MM.1S (cell line): ENCODE results near the gene TRNP1.
"Not testable (repeated sequence)": the region's sequence is repeated elsewhere in the genome, so short reads cannot be mapped to it uniquely, and the experiment has no call there.

Source experiments
- DNase-seq: peaks from one replicate; pipeline ENCODE4 v3.0.0-alpha.2; 2015
- H2AFZ ChIP-seq: fragments of 300-600 bp; sonication (generic); 2 replicates; pipeline ENCODE4 v1.6.0; 2016; ENCODE audit warnings: antibody characterized with exemption, low read length
- H3F3A ChIP-seq: fragments of 300-600 bp; sonication (generic); 2 replicates; pipeline ENCODE4 v1.6.1; 2016; ENCODE audit warnings: mild to moderate bottlenecking, antibody characterized with exemption, low read length, moderate library complexity, mixed read lengths; ENCODE audit not compliant: insufficient read depth
- H3K27ac ChIP-seq: fragments of 300-600 bp; sonication (generic); 2 replicates; pipeline ENCODE4 v1.5.1; 2016; ENCODE audit warnings: mild to moderate bottlenecking, low read length
- H3K27me3 ChIP-seq: fragments of 300-600 bp; sonication (generic); replicated peaks from 2 replicates; pipeline ENCODE4 v1.6.0; 2016; ENCODE audit warnings: low read length; ENCODE audit not compliant: insufficient read depth
- H3K36me3 ChIP-seq: fragments of 300-600 bp; sonication (generic); replicated peaks from 2 replicates; pipeline ENCODE4 v1.6.1; 2016; ENCODE audit warnings: mild to moderate bottlenecking, low read length, mixed read lengths; ENCODE audit not compliant: insufficient read depth
- H3K4me1 ChIP-seq: fragments of 300-600 bp; sonication (generic); 2 replicates; pipeline ENCODE4 v1.6.1; 2016; ENCODE audit warnings: low read length, mixed read lengths
- H3K4me2 ChIP-seq: fragments of 300-600 bp; sonication (generic); 2 replicates; pipeline ENCODE4 v1.6.0; 2016; ENCODE audit warnings: low read depth, low read length
- H3K4me3 ChIP-seq: fragments of 300-600 bp; sonication (generic); 2 replicates; pipeline ENCODE4 v1.5.1; 2016; ENCODE audit warnings: low read length, mixed read lengths
- H3K79me2 ChIP-seq: fragments of 300-600 bp; sonication (generic); 2 replicates; pipeline ENCODE4 v1.6.1; 2016; ENCODE audit warnings: mixed run types, low read length, mixed read lengths
- H3K9ac ChIP-seq: fragments of 300-600 bp; sonication (generic); 2 replicates; pipeline ENCODE4 v1.6.1; 2016; ENCODE audit warnings: low read length, mixed read lengths
- H3K9me2 ChIP-seq: fragments of 300-600 bp; sonication (generic); replicated peaks from 2 replicates; pipeline ENCODE4 v1.6.1; 2016; ENCODE audit warnings: mild to moderate bottlenecking, low read length, mixed read lengths; ENCODE audit not compliant: insufficient read depth
- H3K9me3 ChIP-seq: fragments of 300-600 bp; sonication (generic); replicated peaks from 2 replicates; pipeline ENCODE4 v1.6.1; 2016; ENCODE audit warnings: mild to moderate bottlenecking, low read length, mixed read lengths; ENCODE audit not compliant: insufficient read depth
- H4K20me1 ChIP-seq: fragments of 300-600 bp; sonication (generic); 2 replicates; pipeline ENCODE4 v1.6.1; 2016; ENCODE audit warnings: mild to moderate bottlenecking, low read length, moderate library complexity, mixed read lengths; ENCODE audit not compliant: insufficient read depth
- CTCF ChIP-seq: fragments of 300-600 bp; sonication (generic); IDR thresholded peaks from 2 replicates; pipeline ENCODE4 v1.5.1; 2016; ENCODE audit warnings: antibody characterized with exemption, low read length, mixed read lengths
- EZH2 ChIP-seq: fragments of 300-600 bp; sonication (generic); optimal IDR thresholded peaks from 2 replicates; pipeline ENCODE3; 2017; ENCODE audit warnings: low read depth, mild to moderate bottlenecking, antibody characterized with exemption, low read length, mixed read lengths
- EZH2phosphoT487 ChIP-seq: fragments of 300-600 bp; sonication (generic); IDR thresholded peaks from 2 replicates; pipeline ENCODE4 v1.6.1; 2018; ENCODE audit warnings: antibody characterized with exemption, low read length

The TRNP1 gene

GRCh38 chr1:26983863-26984262, 9.6 kb upstream of the TRNP1 start:
- Histone ChIP-seq H2AFZ (no peak overlapping the region), H3K4me3 (no peak overlapping the region), H3K27ac (no peak overlapping the region), H3K9ac (no peak overlapping the region), H3K4me2 (no peak overlapping the region), H3K9me2 (no peaks in the 10 kb centered on the region), H3K27me3 (no peaks in the 10 kb centered on the region), H3K4me1 (peaks cover 9% of the 10 kb centered on the region), H3K36me3 (no peaks in the 10 kb centered on the region), H3F3A (0 out of 2 replicates have a peak, but pooled peaks cover 4% of the 10 kb centered on the region), H4K20me1 (no peaks in the 10 kb centered on the region), H3K79me2 (no peaks in the 10 kb centered on the region), H3K9me3 (no peaks in the 10 kb centered on the region)
- TF ChIP-seq EZH2phosphoT487 (no peak), CTCF (no peak), EZH2 (no peak)
- no peak for DNase-seq

GRCh38 chr1:26984291-26984690, 9.2 kb upstream of the TRNP1 start:
- Histone ChIP-seq H3K27ac (no peak overlapping the region), H3K9ac (no peak overlapping the region), H3K79me2 (no peaks in the 10 kb centered on the region), H3K27me3 (no peaks in the 10 kb centered on the region), H3F3A (0 out of 2 replicates have a peak, but pooled peaks cover 4% of the 10 kb centered on the region), H3K4me2 (no peak overlapping the region), H3K9me2 (no peaks in the 10 kb centered on the region), H4K20me1 (no peaks in the 10 kb centered on the region), H2AFZ (no peak overlapping the region), H3K4me1 (peaks cover 9% of the 10 kb centered on the region), H3K36me3 (no peaks in the 10 kb centered on the region), H3K9me3 (no peaks in the 10 kb centered on the region), H3K4me3 (no peak overlapping the region)
- DNase-seq = no peak
- TF ChIP-seq EZH2phosphoT487 = no peak
- no peak for TF ChIP-seq CTCF
- TF ChIP-seq EZH2 = no peak

GRCh38 chr1:26986658-26987057, 6.8 kb upstream of the TRNP1 start:
- peak overlapping the region; percentile 0; the same call in 1 of the 2 replicates for H2AFZ ChIP-seq
- H3K27ac ChIP-seq = no peak overlapping the region
- H3K4me1 ChIP-seq = peaks cover 9% of the 10 kb centered on the region
- no peak overlapping the region for H3K4me3 ChIP-seq
- no peaks in the 10 kb centered on the region for H3K36me3 ChIP-seq
- H3K4me2 ChIP-seq = peak overlapping the region; percentile 4; the same call in 1 of the 2 replicates
- no peaks in the 10 kb centered on the region for H3K9me3 ChIP-seq
- H3K9me2 ChIP-seq = no peaks in the 10 kb centered on the region
- no peak overlapping the region for H3K9ac ChIP-seq
- TF ChIP-seq EZH2phosphoT487 (no peak), CTCF (no peak), EZH2 (no peak)
- H3K27me3 ChIP-seq = peaks cover 11% of the 10 kb centered on the region
- no peaks in the 10 kb centered on the region for H4K20me1 ChIP-seq
- H3K79me2 ChIP-seq = no peaks in the 10 kb centered on the region
- 0 out of 2 replicates have a peak, but pooled peaks cover 4% of the 10 kb centered on the region for H3F3A ChIP-seq
- peak; percentile 11 for DNase-seq

DNA sequence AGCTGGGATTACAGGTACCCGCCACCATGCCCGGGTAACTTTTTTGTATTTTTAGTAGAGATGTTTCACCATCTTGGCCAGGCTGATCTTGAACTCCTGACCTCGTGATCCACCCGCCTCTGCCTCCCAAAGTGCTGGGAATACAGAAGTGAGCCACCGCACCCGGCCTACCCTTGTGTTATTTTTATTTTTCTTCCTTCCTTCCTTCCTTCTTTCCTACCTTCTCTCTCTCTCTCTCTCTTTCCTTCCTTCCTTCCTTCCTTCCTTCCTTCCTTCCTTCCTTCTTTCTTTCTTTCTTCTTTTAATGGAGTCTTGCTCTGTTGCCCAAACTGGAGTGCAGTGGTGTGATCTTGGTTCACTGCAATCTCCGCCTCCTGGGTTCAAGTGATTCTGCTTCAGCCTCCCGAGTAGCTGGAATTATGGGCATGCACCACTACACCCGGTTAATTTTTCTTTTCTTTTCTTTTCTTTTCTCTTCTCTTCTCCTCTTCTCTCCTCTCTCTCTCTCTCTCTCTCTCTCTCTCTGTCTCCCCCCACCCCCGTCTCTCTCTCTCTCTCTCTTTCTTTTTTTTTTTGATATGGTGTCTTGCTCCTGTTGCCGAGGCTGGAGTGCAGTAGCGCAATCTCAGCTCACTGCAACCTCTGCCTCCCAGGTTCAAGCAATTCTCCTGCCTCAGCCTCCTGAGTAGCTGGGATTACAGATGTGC, 3.9 kb upstream of the TRNP1 start:
- not testable (repeated sequence) for H3K79me2 ChIP-seq, H3K9me3 ChIP-seq, H3K9ac ChIP-seq, H3K36me3 ChIP-seq, H3K4me2 ChIP-seq, DNase-seq, H3K27ac ChIP-seq, H3K4me3 ChIP-seq, H3K9me2 ChIP-seq, H3F3A ChIP-seq, H2AFZ ChIP-seq, H4K20me1 ChIP-seq
- Histone ChIP-seq H3K27me3 (peaks cover 26% of the 10 kb centered on the region), H3K4me1 (peaks cover 14% of the 10 kb centered on the region)
